Right ventricle myocardium inferior (tissue), 1 donor: ENCODE measurements around the gene HEXD. TPM values are rescaled to one million over a fixed set of nuclear protein-coding genes. Genes with fewer than 3 reads are reported as not detected.

ENCODE experiments used
- ATAC-seq: fragments of 200-7000 bp; cut with Tn5 transposase; one replicate; pipeline ENCODE4 v1.9.1; 2020; ENCODE audit warnings: mild to moderate bottlenecking, moderate library complexity
- DNase-seq: peaks from one replicate; pipeline ENCODE4 v3.0.0; 2021; ENCODE audit errors: missing footprints
- intact Hi-C: fragments of 100-400 bp; cut with DNase I; formaldehyde crosslinking; loops from one replicate; pipeline ENCODE4 v1.11.0; 2022
- total RNA-seq: library from RNA; stranded (reverse); fragmentation: NEBNext Ultra II Directional; extraction: Animal tissue kit (Norgen Biotek cat#: 25700); gene quantifications from one replicate; pipeline ENCODE4 v1.2.1, GENCODE V29; 2021
- donor health status: DM: no; HTN: yes; CAD: no; lungs with severe emphysema.

The HEXD gene
- total RNA-seq, 1 donor from 2014 or later = 14.4 TPM

DNA sequence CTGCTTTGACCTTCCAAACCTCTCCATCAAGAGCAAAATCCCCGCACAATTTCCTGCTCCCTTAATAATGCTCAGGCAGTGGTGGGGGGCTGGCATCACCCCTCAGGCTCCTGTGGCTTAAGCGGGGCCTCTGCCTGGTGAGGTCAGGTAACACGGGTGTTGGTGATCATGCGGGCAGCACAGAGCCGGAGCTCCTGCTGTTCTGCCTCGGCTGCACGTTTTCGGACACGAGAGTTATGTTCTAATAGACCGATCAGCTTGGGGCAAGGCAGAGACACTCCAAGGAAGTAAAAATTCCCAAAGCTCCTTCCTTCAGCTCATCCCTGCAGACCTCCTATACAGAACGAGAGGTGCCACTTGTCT is 46.4 kb downstream of the HEXD start:
- intact Hi-C loops = no loop called here
- DNase-seq = no peak
- no peak for ATAC-seq

DNA sequence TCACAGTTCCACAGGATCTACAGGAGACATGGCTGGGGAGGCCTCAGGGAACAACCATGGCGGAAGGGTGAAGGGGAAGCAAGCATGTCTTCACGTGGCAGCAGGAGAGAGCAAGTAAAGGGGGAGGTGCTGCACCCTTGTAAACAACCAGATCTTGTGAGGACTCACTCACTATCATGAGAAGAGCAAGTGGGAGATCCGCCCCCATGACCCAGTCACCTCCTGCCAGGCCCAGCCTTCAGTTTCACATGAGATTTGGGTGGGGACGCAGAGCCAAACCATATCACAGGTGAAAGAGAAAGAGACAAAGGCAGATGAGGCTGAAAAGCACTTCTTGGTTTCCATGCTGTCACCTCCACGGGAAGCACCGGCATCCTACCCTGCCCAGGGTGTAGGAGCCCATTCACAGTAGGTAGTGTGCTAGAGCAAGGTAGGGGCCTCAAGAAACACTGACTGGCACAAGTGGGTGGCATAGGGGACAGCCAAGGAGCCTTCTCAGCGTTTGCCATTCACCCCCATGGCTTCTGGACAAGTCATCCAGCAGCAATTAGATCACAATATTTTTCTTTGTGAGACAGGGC is 47.0 kb downstream of the HEXD start:
- ATAC-seq (no peak), DNase-seq (no peak)
- intact Hi-C loops = no loop called here

DNA sequence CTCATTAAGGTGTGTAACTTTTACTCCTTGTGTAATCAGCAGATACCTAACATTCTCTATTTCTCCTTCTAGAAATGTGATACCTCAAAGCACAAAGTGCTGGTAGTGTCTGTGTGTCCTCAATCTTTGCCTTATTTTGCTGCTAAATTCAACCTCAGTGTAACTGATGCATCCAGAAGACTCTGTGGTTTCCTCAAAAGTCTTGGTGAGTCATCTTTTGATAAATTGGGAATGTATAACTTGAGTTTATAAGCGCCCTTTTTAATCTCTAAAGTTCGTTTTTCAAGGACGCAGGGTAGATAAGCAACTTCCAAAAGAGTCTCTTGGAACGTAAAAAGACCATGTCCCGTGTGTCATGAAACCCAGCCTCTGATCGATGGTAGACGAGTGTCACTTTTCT is 50.5 kb downstream of the HEXD start:
- intact Hi-C loops = no loop called here
- ATAC-seq (no peak), DNase-seq (no peak)

DNA sequence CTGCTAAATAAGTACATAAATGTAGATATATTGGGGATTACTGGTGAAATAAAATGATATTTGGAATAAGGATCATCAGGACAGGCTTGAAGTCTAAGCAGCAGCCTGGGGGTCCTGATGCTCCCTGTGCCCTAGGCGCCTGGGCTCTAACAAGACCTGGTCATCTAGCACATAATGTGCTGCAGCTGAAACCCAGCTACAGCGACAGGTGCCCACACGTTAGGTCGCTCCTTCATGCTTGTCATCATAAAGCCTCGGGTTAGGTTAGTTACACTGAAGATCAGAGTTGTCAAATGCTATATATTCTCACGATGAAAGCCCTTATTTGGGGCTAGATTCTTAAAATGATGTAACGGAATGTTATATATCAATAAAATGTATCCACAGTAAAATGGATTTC is 51.9 kb downstream of the HEXD start:
- intact Hi-C loops = no loop called here
- no peak for ATAC-seq

DNA sequence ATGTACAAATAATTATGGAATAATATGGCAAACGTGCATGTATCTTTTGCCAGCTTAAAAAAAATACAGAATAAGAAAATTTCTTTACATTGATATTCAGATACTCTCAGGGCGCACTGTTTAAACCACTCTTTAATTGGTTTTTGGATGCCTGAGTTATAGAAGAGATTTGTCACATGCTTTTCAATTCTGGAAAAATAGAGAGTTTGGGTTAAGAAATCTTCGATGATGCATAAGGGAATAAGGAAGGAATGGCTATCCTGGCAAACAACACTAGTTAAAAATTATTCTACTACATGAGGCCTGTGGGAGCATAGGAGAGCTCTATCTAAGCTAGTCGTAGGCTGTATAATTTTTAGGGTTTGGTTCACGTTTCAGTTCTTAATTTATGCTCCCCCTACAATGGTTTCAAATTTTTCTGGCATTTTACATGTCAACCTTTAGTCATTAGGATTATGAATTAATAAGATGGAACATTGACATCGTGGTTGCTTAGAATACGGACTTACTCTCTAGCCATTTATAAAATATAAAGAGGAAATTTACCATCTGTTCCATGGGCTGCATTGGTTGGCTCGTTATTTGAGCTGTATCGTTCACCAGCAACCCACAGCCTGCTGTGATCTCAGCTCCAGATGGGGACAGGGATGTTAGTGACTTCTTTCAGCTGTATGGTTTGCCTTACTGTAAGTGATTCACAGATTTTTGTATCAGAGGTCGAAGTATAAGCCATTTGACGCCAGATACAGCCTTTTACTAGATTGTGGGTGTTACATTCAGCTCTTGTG is 56.3 kb downstream of the HEXD start:
- ATAC-seq (no peak), DNase-seq (no peak)
- intact Hi-C loops = no loop called here

More for the DNA sequence above, 51.9 kb downstream of the HEXD start:
- DNase-seq = no peak

DNA sequence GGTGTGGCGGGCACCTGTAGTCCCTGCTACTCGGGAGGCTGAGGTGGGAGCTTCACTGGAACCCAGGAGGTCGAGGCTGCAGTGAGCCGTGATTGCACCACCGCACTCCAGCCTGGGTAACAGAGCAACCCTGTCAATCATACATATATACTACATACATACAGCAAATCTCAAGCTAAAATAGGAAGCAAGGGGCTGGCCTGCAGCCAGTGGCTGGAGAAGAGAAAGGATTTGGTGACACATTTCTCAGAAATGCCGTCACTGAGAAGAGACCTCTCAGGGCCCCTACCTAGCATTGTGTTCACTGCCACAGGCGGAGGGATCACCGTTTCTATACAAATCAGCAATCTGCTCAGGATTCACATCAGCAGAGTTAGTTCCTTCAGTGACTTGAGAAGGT is 57.3 kb downstream of the HEXD start:
- no peak for ATAC-seq
- intact Hi-C loops = no loop called here
- DNase-seq = no peak

DNA sequence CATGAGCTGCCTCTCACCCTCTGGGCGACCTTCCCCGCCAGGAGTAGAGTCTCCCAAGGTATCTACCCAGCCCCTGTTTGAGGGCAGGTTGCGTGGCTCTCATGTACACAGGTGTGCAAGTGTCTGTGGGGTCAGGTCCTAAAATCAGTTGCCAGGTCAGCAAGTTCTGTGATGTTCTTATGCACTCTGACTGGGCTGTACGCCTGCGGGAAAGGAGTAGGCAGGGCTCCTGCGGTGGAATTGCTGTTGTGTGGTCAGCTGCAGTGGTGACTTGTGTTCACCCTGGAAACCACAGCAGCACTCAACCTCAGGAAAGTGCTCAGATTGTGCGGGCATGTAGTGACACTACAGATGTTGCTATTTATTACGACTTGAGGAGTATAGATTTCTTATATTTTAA is 59.8 kb downstream of the HEXD start:
- ATAC-seq = no peak
- DNase-seq = no peak
- intact Hi-C loops = no loop called here

DNA sequence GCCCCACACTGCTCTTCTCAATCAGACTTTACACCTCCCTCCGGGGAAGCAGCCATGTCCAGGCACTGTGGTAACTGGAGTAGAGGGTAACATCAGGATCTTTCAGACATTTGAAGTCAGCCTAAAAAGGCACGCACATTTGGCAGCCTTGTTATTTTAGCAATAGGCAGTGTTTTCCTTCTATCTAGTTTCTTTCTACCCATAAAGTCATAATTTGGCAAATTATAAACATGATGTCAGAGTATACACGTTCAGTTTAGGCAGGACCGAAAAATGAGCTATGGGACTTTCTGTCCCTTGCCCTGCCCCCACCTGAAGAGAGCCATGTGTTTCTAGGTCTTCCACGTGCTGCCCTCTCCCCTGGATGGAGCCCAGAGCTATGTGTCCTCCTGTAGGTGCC is 61.5 kb downstream of the HEXD start:
- DNase-seq = no peak
- ATAC-seq = no peak

DNA sequence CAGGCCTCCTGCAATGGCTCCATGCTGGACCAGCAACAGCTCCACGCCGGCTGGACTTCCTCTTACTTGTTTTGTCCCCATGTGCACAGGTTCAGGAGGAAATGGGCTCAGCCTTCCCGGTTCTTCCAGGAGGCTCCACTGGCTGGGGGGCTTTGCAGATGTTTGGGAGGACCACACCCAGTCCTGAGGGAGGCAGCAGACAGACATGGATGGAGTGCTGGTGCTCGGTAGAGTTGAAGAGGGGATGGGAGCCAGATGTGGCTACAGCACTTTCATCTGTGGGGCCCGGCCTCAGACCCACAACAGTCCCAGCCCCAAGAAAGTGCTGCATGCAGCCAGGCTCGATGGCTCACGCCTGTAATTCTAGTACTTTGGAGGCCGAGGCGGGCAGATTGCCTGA is 62.2 kb downstream of the HEXD start:
- no peak for DNase-seq
- intact Hi-C loops = no loop called here
- no peak for ATAC-seq

More for the DNA sequence above, 61.5 kb downstream of the HEXD start:
- intact Hi-C loops = no loop called here

DNA sequence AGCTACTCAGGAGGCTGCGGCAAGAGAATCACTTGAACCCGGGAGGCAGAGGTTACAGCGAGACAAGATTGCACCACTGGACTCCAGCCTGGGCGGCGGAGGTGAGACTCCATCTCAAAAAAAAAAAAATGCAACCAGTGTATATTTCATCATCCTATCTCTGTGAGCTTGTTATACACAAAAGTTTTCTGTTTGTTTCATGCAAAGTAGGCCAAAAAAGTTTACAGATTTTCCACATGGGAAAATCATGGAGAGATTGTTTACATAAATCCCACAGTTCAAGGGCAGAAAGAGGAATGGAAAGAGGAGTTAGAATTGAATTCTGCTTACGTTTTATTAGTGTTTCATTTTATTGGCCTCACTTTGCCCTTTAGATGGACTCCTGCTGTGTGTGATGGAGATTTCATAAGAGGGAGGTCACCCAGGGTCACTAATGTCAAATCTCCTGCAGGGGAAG is 65.1 kb downstream of the HEXD start:
- ATAC-seq = no peak
- no peak for DNase-seq
- intact Hi-C loops = no loop called here

DNA sequence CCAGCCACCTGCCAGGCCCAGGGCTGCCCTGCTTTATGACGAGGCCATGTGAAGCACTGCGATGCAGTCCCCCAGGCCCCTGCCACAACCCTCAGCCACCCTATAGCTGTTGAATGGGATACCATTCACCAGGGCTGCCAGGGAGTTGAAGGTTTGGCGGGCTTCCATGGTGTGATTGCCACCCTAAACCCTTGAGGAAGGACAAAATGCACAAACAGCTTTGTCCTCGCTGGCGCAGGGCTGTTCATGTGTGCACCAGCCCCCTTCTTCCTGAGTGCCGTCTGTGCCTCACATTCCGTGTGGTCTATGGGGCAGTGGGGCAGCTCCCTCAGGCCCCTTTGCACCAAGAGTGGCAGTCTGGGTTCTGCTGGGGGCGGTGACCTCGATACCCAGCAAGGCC is 65.7 kb downstream of the HEXD start:
- ATAC-seq (peak; percentile 29), DNase-seq (no peak)
- intact Hi-C loops = no loop called here

DNA sequence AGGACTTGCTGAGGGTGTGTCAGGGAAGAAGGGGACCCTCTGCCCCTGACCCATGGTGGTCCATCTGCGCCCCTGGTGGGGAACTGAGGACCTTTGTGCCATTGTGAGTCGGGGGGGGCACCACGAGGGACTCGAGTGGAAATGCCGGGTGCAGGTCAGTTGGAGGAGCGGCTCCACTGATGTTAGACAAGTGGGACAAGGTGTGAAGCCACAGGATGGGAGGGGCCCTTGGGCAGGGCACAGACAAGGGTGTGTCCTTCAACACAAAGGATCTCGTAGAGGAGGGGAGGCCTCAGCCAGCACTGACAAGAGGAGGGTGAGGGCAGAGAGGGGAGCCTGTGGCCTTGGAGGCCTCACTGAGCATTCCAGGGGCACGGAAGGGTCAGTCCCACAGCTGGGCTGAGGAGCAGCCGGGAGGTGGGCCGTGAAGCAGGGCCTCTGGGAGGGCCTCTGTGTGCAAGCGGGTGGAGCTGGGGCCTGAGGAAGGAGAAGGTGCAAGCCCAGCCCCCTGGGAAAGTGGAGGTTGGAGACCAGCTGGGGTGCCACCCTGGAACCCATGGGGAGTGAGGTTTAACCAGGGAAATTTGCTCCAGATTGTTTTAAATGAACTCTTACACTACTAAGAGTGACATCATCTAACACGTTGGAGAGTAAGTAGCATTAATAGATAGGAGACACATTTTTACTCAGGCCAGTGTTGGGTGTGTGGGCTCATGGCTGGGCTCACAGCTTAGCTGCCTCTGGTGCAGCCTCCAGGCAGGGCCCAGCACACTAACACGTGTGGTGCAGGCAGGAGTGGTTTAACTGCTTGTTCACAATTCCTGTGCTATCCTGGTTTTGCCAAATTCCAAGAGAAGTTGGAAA is 68.3 kb downstream of the HEXD start:
- no peak for DNase-seq
- intact Hi-C loops = no loop called here
- ATAC-seq = no peak

DNA sequence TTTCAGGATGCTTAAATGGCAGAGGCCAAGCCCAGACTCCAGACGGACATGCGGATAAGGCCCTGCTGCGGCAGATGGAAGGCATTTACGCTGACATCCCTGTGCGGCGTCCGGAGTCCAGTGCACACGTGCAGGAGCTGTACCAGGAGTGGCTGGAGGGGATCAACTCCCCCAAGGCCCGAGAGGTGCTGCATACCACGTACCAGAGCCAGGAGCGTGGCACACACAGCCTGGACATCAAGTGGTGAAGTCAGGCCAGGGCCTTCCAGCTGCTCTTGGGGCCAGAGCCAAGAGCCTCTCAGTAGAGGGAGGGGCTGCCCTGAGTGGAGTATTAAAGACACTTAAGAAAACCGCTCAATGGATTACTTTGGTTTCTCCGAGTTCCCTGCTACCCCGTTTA is 69.8 kb downstream of the HEXD start:
- ATAC-seq (peak; percentile 65), DNase-seq (no peak)
- intact Hi-C loops = no loop called here

DNA sequence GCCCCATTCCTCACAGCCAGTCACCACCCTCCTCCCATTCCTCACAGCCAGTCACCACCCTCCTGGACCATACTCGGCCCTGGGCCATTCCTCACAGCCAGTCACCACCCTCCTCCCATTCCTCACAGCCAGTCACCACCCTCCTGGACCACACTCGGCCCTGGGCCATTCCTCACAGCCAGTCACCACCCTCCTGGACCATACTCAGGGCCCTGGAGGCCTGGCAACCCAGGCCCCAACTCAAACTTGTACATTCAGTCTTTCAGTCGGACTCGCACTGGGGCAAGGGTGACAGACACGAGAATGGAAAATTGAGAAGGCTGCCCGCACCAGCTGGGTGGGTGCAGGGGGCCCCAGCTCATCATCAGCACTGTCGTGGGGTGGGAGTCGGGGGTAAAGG is 71.0 kb downstream of the HEXD start:
- ATAC-seq (peak; percentile 94), DNase-seq (peak; percentile 82)
- intact Hi-C loops = no loop called here

DNA sequence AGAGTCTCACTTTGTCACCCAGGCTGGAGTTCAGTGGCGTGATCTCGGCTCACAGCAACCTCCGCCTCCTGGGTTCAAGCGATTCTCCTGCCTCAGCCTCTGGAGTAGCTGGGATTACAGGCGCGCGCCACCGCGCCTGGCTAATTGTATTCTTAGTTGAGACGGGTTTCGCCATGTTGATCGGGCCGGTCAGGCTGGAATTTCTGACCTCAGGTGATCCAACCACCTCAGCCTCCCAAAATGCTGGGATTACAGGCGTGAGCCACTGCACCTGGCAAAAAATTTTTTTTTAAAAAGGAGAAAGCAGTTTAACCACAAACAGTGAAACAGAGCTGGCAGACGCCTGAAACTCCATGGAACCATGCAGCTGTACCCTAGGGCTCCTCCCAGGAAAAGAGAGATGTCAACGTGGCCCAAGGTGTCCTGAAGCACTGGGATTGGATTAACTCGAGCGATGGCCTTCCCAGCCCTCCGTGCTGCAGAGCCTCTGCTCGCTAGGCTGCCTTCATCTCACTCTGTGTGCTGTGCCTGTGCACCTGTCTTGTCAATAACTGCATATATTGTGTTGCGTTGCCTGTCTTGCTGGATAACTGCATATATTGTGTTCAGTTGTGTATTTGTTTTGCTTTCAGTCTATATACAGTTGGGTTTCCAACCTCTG is 71.8 kb downstream of the HEXD start:
- ATAC-seq (no peak), DNase-seq (no peak)
- intact Hi-C loops = no loop called here

DNA sequence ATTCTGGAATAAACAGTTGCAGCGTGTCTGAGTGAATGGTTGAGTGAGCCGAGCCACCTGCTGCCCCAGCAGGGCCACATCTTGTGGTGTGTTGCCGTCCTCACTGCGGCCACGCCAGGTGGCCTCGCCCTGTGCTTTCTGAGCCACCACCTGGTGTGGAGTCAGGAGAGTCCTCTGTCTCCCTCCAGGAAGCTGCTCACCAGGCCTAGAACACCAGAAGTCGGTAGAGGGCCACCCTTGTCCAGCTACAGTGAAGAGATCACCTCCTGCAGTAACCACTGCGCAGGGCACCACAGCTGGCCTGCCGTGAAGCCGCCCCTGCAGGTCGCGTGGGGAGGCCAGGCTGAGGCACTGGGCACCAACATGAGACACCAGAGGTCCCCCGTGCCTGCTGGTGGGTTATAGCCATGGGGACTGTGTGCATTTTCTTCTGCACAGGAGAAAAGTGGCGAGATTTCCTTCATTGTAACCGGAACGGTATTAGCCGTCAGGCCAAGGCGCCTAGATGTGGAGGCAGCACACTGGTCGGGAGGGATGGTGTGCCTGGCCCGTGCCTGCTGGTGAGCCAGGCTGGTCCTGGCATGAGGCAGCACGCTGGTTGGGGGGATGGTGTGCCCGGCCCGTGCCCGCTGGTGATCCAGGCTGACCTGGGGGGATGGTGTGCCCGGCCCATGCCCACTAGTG is 72.5 kb downstream of the HEXD start:
- intact Hi-C loops = no loop called here
- no peak for DNase-seq
- no peak for ATAC-seq

DNA sequence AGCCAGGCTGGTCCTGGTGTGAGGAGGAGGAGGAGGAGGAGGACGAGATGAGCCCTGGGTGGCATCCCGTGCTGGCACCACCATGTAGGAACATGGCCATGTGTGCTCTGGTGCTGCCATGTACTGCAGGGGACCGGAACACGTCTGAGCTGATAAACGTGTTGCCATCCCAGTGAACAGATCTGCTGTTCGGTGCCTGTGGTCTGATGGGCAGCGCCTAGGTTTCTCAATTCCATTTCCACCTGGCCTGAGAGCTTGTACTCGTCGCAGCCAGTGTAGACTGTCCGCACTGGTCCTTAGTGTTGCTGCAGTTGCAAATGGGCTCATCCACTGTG is 73.0 kb downstream of the HEXD start:
- intact Hi-C loops = no loop called here
- DNase-seq (no peak), ATAC-seq (no peak)

DNA sequence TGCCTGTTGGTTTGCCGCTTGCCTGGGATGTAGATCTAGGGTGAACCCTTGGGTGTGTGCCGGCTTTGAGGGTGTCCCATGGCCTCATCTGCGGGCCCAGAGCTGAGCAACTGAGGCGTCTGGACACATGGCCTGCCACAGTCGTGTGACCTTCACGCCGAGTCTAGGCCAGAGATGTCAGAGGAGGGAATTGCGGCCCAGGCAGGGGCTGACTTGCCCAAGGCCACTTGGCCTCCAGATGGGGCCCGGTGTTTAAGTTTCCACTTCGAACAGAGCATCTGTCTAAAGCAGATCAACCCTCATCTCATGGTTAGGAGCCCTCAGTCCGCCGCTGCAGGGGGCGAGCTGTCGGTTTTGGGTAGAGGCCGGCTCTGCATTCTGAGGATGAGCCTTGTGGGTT is 73.4 kb downstream of the HEXD start:
- intact Hi-C loops = no loop called here
- DNase-seq (no peak), ATAC-seq (no peak)
